Activated B cell treated with CpG ODN at 0.5 μM for 24 hours (primary cell): ENCODE results near the gene PHPT1. TPM values are rescaled to one million over a fixed set of nuclear protein-coding genes. Genes with fewer than 3 reads are reported as not detected.

ENCODE experiments used
- ATAC-seq: fragments of 200-7000 bp; cut with Tn5 transposase; one replicate; pipeline ENCODE4 v1.10.0; 2021; ENCODE audit warnings: low read depth, mild to moderate bottlenecking, moderate library complexity
- CTCF ChIA-PET: fragments of 350-600 bp; sonication (Branson Sonifier 250); formaldehyde crosslinking; loops from one replicate; lab custom pipeline; 2021; ENCODE audit warnings: antibody characterized with exemption; lab: Charles Lee
- POLR2A ChIA-PET: fragments of 350-600 bp; sonication (Branson Sonifier 250); formaldehyde crosslinking; loops from one replicate; lab custom pipeline; 2021; ENCODE audit warnings: antibody characterized with exemption; lab: Charles Lee
- DNase-seq: peaks from one replicate; pipeline ENCODE4 v3.0.0; 2022
- H3K27ac Mint-ChIP-seq: one replicate; pipeline ENCODE4 v1.8.0; 2020; ENCODE audit warnings: mixed read lengths
- H3K27me3 Mint-ChIP-seq: one replicate; pipeline ENCODE4 v1.8.0; 2021; ENCODE audit warnings: mixed read lengths
- H3K36me3 Mint-ChIP-seq: one replicate; pipeline ENCODE4 v1.8.0; 2021; ENCODE audit warnings: low read depth, mixed read lengths
- H3K4me1 Mint-ChIP-seq: one replicate; pipeline ENCODE4 v1.8.0; 2021; ENCODE audit warnings: mixed read lengths
- H3K4me3 Mint-ChIP-seq: one replicate; pipeline ENCODE4 v1.8.0; 2020; ENCODE audit warnings: mild to moderate bottlenecking, mixed read lengths
- H3K9me3 Mint-ChIP-seq: one replicate; pipeline ENCODE4 v1.8.0; 2020; ENCODE audit warnings: mixed read lengths
- CTCF ChIP-seq: fragments of 200-600 bp; IDR thresholded peaks from one replicate; pipeline ENCODE4 v1.8.0; 2022; ENCODE audit warnings: antibody characterized with exemption, mild to moderate bottlenecking
- intact Hi-C: fragments of 100-400 bp; cut with micrococcal nuclease; formaldehyde crosslinking; loops from one replicate; pipeline ENCODE4 v1.15.1; 2024
- total RNA-seq: library from RNA; stranded (reverse); gene quantifications from 2 replicates; pipeline ENCODE4 v1.2.3, GENCODE V29; 2022

Gene PHPT1
- total RNA-seq, 1 donor from 2014 or later = 64.6 TPM

- Mint-ChIP-seq H3K27me3 (peaks cover 2% of the 10 kb centered on the region), H3K9me3 (no peaks in the 10 kb centered on the region), H3K27ac (no peak overlapping the region), H3K4me3 (no peak overlapping the region), H3K36me3 (no peaks in the 10 kb centered on the region), H3K4me1 (peaks cover 16% of the 10 kb centered on the region)
- ATAC-seq = no peak
- no peak for TF ChIP-seq CTCF
- intact Hi-C loops = no loop called here
- ChIA-PET CTCF (no interaction called here), POLR2A (interaction anchor here (0.5 kb wide), 1 partner anchor 232 kb away, joined by 5 read pairs; no protein-coding TSS in a partner anchor)
- no peak for DNase-seq
Measured at GRCh38 chr9:136852664-136853595, 3.7 kb downstream of the PHPT1 start.

GRCh38 chr9:136853596-136854112 is 4.4 kb downstream of the PHPT1 start:
- Mint-ChIP-seq H3K36me3 (no peaks in the 10 kb centered on the region), H3K4me1 (peaks cover 14% of the 10 kb centered on the region), H3K27me3 (no peaks in the 10 kb centered on the region), H3K4me3 (no peak overlapping the region), H3K27ac (no peak overlapping the region), H3K9me3 (no peaks in the 10 kb centered on the region)
- ChIA-PET POLR2A (no interaction called here), CTCF (no interaction called here)
- TF ChIP-seq CTCF = no peak
- DNase-seq (no peak), ATAC-seq (no peak)
- intact Hi-C loops = no loop called here

GRCh38 chr9:136854113-136854841 is 5.1 kb downstream of the PHPT1 start:
- intact Hi-C loops = no loop called here
- Mint-ChIP-seq H3K27me3 (no peaks in the 10 kb centered on the region), H3K27ac (no peak overlapping the region), H3K9me3 (no peaks in the 10 kb centered on the region), H3K36me3 (no peaks in the 10 kb centered on the region), H3K4me1 (peaks cover 11% of the 10 kb centered on the region), H3K4me3 (no peak overlapping the region)
- CTCF ChIA-PET = no interaction called here
- ATAC-seq = no peak
- POLR2A ChIA-PET = interaction anchor here (0.6 kb wide), 1 partner anchor 231 kb away, joined by 5 read pairs; no protein-coding TSS in a partner anchor
- no peak for DNase-seq
- no peak for TF ChIP-seq CTCF

- H3K27ac Mint-ChIP-seq = no peak overlapping the region
- H3K4me3 Mint-ChIP-seq = no peak overlapping the region
- H3K27me3 Mint-ChIP-seq = no peaks in the 10 kb centered on the region
- intact Hi-C loops = no loop called here
- ChIA-PET CTCF (no interaction called here), POLR2A (interaction anchor here (0.6 kb wide), 1 partner anchor 230 kb away, joined by 5 read pairs; no protein-coding TSS in a partner anchor)
- ATAC-seq = no peak
- H3K36me3 Mint-ChIP-seq = no peaks in the 10 kb centered on the region
- H3K4me1 Mint-ChIP-seq = peaks cover 6% of the 10 kb centered on the region
- TF ChIP-seq CTCF = no peak
- DNase-seq = no peak
- H3K9me3 Mint-ChIP-seq = no peaks in the 10 kb centered on the region
Measured at GRCh38 chr9:136854842-136855460, 5.7 kb downstream of the PHPT1 start.
